Measurements from ENCODE around the gene ERBB4.

DNA sequence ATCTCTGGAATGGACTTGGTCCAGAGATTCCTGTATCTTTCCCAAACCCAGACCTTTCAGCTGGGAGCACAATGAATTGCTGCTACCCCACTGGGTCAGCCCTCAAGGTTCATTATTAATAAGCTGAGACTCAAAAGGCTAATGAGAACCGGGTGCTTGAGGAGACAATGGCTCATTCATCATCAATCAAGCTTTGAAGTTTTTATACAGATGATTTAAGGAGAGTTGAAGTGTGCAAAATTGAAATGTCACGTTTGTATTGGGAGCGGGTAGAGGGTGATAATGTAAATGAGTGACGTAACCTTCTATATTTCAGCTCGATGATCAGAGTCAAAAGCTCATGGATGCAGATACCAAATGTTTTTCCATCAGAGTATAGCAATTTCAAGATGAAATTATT, 744.9 kb downstream of the ERBB4 start:
- no peak for TF ChIP-seq POLR2A (IDR thresholded peaks at IDR 0.05)
- TF ChIP-seq, protein P1, sequence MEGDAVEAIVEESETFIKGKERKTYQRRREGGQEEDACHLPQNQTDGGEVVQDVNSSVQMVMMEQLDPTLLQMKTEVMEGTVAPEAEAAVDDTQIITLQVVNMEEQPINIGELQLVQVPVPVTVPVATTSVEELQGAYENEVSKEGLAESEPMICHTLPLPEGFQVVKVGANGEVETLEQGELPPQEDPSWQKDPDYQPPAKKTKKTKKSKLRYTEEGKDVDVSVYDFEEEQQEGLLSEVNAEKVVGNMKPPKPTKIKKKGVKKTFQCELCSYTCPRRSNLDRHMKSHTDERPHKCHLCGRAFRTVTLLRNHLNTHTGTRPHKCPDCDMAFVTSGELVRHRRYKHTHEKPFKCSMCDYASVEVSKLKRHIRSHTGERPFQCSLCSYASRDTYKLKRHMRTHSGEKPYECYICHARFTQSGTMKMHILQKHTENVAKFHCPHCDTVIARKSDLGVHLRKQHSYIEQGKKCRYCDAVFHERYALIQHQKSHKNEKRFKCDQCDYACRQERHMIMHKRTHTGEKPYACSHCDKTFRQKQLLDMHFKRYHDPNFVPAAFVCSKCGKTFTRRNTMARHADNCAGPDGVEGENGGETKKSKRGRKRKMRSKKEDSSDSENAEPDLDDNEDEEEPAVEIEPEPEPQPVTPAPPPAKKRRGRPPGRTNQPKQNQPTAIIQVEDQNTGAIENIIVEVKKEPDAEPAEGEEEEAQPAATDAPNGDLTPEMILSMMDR (IDR thresholded peaks at IDR 0.05) = no peak

Data from ovary (tissue), 3 donors.